Loucy (cell line): ENCODE results near the gene SLC35A5.
"Not testable (repeated sequence)": the region's sequence is repeated elsewhere in the genome, so short reads cannot be mapped to it uniquely, and the experiment has no call there.

ENCODE experiments used
- H2AFZ ChIP-seq: fragments of 200-600 bp; sonication (generic); 2 replicates; pipeline ENCODE4 v1.6.0; 2016; ENCODE audit warnings: antibody characterized with exemption, mild to moderate bottlenecking, low read length, moderate library complexity
- H3F3A ChIP-seq: fragments of 200-600 bp; 2 replicates; pipeline ENCODE4 v1.6.0; 2016; ENCODE audit warnings: antibody characterized with exemption, low read depth, mild to moderate bottlenecking
- H3K27me3 ChIP-seq: fragments of 200-600 bp; sonication (generic); 2 replicates; pipeline ENCODE4 v1.6.1; 2014; ENCODE audit warnings: low read length, mild to moderate bottlenecking; ENCODE audit not compliant: insufficient read depth, poor library complexity, severe bottlenecking
- H3K36me3 ChIP-seq: fragments of 200-600 bp; sonication (generic); 2 replicates; pipeline ENCODE4 v1.6.1; 2016; ENCODE audit warnings: low read length; ENCODE audit not compliant: insufficient read depth
- H3K4me1 ChIP-seq: fragments of 200-600 bp; sonication (generic); 2 replicates; pipeline ENCODE4 v1.5.1; 2014; ENCODE audit warnings: low read length, mild to moderate bottlenecking; ENCODE audit not compliant: insufficient read depth, poor library complexity, severe bottlenecking
- H3K4me2 ChIP-seq: fragments of 200-600 bp; sonication (generic); 2 replicates; pipeline ENCODE4 v1.6.0; 2014; ENCODE audit warnings: antibody characterized with exemption, low read length, low read depth, mild to moderate bottlenecking; ENCODE audit not compliant: poor library complexity, severe bottlenecking
- H3K4me3 ChIP-seq: fragments of 200-600 bp; sonication (generic); 2 replicates; pipeline ENCODE4 v1.5.1; 2014; ENCODE audit warnings: low read length, mild to moderate bottlenecking, mixed read lengths; ENCODE audit not compliant: poor library complexity, severe bottlenecking
- H3K79me2 ChIP-seq: fragments of 200-600 bp; sonication (generic); 2 replicates; pipeline ENCODE4 v1.6.1; 2014; ENCODE audit warnings: low read length; ENCODE audit not compliant: insufficient read depth
- H3K9ac ChIP-seq: fragments of 200-600 bp; sonication (generic); 2 replicates; pipeline ENCODE4 v1.6.0; 2014; ENCODE audit warnings: mild to moderate bottlenecking, low read depth, low read length, moderate library complexity; ENCODE audit not compliant: poor library complexity, severe bottlenecking
- H3K9me2 ChIP-seq: fragments of 200-600 bp; sonication (generic); replicated peaks from 2 replicates; pipeline ENCODE4 v1.6.1; 2016; ENCODE audit warnings: low read depth, low read length, mixed read lengths
- H3K9me3 ChIP-seq: fragments of 200-600 bp; sonication (generic); 2 replicates; pipeline ENCODE4 v1.6.1; 2014; ENCODE audit warnings: mild to moderate bottlenecking, antibody characterized with exemption, low read length, low read depth; ENCODE audit not compliant: insufficient read depth
- H4K20me1 ChIP-seq: fragments of 200-600 bp; sonication (generic); 2 replicates; pipeline ENCODE4 v1.6.0; 2014; ENCODE audit warnings: antibody characterized with exemption, low read length, mild to moderate bottlenecking; ENCODE audit not compliant: insufficient read depth, poor library complexity, severe bottlenecking
- CTCF ChIP-seq: fragments of 200-600 bp; sonication (generic); conservative IDR thresholded peaks from 2 replicates; pipeline ENCODE4 v1.5.1; 2014; ENCODE audit warnings: mild to moderate bottlenecking, antibody characterized with exemption, low read length
- EZH2phosphoT487 ChIP-seq: fragments of 200-600 bp; IDR thresholded peaks from 2 replicates; pipeline ENCODE4 v1.6.1; 2018; ENCODE audit warnings: antibody characterized with exemption, mild to moderate bottlenecking, moderate library complexity, borderline replicate concordance

Gene SLC35A5, protein sequence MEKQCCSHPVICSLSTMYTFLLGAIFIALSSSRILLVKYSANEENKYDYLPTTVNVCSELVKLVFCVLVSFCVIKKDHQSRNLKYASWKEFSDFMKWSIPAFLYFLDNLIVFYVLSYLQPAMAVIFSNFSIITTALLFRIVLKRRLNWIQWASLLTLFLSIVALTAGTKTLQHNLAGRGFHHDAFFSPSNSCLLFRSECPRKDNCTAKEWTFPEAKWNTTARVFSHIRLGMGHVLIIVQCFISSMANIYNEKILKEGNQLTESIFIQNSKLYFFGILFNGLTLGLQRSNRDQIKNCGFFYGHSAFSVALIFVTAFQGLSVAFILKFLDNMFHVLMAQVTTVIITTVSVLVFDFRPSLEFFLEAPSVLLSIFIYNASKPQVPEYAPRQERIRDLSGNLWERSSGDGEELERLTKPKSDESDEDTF

DNA sequence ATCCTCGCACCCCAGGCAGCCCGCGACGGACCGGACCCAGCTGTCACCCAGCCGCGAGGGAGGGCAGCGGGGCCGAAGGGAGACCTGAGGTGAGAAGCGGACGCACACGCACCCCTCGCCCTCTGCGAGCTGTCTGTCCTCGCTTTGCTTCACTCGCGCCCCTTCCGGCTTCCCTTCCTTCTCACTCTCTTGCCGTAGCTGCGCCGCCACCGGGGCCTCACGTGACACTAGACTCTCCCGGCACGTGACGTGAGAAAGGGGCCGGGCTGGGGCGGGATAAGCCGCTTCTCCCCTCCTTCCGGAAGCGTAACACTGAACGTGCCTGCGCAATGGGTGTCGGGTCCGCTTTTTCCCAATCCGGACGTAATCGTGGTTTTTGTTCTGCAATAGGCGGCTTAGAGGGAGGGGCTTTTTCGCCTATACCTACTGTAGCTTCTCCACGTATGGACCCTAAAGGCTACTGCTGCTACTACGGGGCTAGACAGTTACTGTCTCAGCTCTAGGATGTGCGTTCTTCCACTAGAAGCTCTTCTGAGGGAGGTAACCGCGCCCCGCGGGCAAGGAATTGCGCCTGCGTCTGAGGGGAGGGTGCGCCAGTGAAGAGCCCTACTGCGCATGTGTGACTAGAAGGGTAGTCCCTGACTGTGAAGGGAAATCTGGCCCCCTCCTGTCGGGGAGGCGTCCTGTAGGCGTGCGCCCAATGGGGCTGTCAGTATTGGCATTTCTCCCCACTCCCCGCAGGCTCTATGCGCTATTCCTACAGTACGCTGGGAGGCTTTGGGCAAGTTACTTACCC is at the start of gene SLC35A5, which contains the start of gene ATG3:
Gene SLC35A5 (plus strand): TSS at position 312 of the 796 bp plus-strand sequence. CDS start 1,359 bp downstream, outside the sequence.
Gene ATG3 (minus strand): TSS at position 229 of the 796 bp plus-strand sequence. CDS start 434 bp downstream, outside the sequence.
- Histone ChIP-seq H3K9me3 (no peaks in the 10 kb centered on the region), H3F3A (no peaks in the 10 kb centered on the region), H4K20me1 (peaks cover 36% of the 10 kb centered on the region), H3K4me1 (peaks cover 38% of the 10 kb centered on the region), H3K9me2 (no peaks in the 10 kb centered on the region), H3K36me3 (peaks cover 6% of the 10 kb centered on the region; the same call in 1 of the 2 replicates), H3K27me3 (no peaks in the 10 kb centered on the region), H3K4me3 (peak within 1 kb of the TSS; percentile 79), H3K79me2 (peaks cover 57% of the 10 kb centered on the region), H3K9ac (peak within 1 kb of the TSS; percentile 83), H3K4me2 (peak within 1 kb of the TSS; percentile 93), H2AFZ (peak within 1 kb of the TSS; percentile 86)
- TF ChIP-seq CTCF, result no peak
- TF ChIP-seq EZH2phosphoT487, result no peak

DNA sequence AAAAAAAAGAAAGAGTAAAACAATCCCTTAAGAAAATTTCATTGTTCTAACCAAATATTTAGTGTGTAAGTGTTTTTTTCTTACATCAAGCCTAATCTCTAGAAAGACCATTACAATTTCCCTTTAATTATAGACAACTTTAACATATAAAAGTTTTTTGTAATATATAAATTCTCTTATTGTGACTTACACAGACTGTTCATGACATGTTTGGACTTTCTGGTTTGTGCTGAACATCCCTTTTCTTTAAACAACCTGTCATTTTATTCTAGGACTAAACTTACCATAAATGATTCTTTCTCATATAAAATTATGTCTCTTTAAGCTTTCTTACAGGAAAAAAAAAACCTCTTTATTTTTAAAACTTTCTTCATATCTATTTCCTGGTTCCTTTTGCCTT is 49.5 kb upstream of the SLC35A5 start:
- Histone ChIP-seq H3K36me3 (no peaks in the 10 kb centered on the region), H4K20me1 (no peaks in the 10 kb centered on the region), H3F3A (no peaks in the 10 kb centered on the region), H3K9ac (no peak overlapping the region), H3K27me3 (no peaks in the 10 kb centered on the region), H3K4me3 (no peak overlapping the region), H3K79me2 (no peaks in the 10 kb centered on the region), H3K9me2 (no peaks in the 10 kb centered on the region), H3K4me2 (no peak overlapping the region), H2AFZ (no peak overlapping the region), H3K9me3 (no peaks in the 10 kb centered on the region), H3K4me1 (no peaks in the 10 kb centered on the region)
- TF ChIP-seq CTCF, result no peak
- TF ChIP-seq EZH2phosphoT487, result no peak

- no peaks in the 10 kb centered on the region for H3K9me2 ChIP-seq
- H3K27me3 ChIP-seq, result no peaks in the 10 kb centered on the region
- H3K79me2 ChIP-seq, result no peaks in the 10 kb centered on the region
- no peaks in the 10 kb centered on the region for H3K36me3 ChIP-seq
- no peaks in the 10 kb centered on the region for H4K20me1 ChIP-seq
- H3K4me1 ChIP-seq, result no peaks in the 10 kb centered on the region
- H2AFZ ChIP-seq, result no peak overlapping the region
- H3K9ac ChIP-seq, result no peak overlapping the region
- H3F3A ChIP-seq, result no peaks in the 10 kb centered on the region
- no peaks in the 10 kb centered on the region for H3K9me3 ChIP-seq
- no peak overlapping the region for H3K4me2 ChIP-seq
- H3K4me3 ChIP-seq, result no peak overlapping the region
- TF ChIP-seq EZH2phosphoT487 (no peak), CTCF (no peak)
Observed at GRCh38 chr3:112514527-112515128, 47.2 kb upstream of the SLC35A5 start.

GRCh38 chr3:112518970-112519369 is 42.9 kb upstream of the SLC35A5 start:
- not testable (repeated sequence) for H3K9ac ChIP-seq, H3K4me1 ChIP-seq, H3K9me3 ChIP-seq, H3K9me2 ChIP-seq, H3F3A ChIP-seq, H2AFZ ChIP-seq, H3K79me2 ChIP-seq, H4K20me1 ChIP-seq, H3K36me3 ChIP-seq, H3K27me3 ChIP-seq, H3K4me2 ChIP-seq, H3K4me3 ChIP-seq
